Heart left ventricle (tissue), 16 donors: ENCODE measurements around the gene PPM1J. TPM values are rescaled to one million over a fixed set of nuclear protein-coding genes. Genes with fewer than 3 reads are reported as not detected.
"Not testable (repeated sequence)": the region's sequence is repeated elsewhere in the genome, so short reads cannot be mapped to it uniquely, and the experiment has no call there.

Experiments
- ATAC-seq, 4 donors: fragments of 200-7000 bp; cut with Tn5 transposase; one replicate each; pipeline ENCODE4 v1.9.1; 2020 to 2022; ENCODE audit warnings: moderate library complexity in 4 of 4, mild to moderate bottlenecking in 3 of 4, moderate number of reproducible peaks in 1 of 4
- DNase-seq, 5 donors: peaks; one replicate each; pipeline ENCODE4 v3.0.0-alpha.2; 2020
- H3K27ac ChIP-seq, 12 donors: fragments of 200-600 bp; sonication (generic) in 4 of 12; one replicate each; pipeline versions ENCODE4 v1.5.0 to v1.8.0; 2016 to 2022; ENCODE audit warnings: mild to moderate bottlenecking in 2 of 12
- H3K27me3 ChIP-seq, 9 donors: fragments of 200-600 bp; sonication (generic) in 2 of 9; one replicate each; pipeline versions ENCODE4 v1.5.1 to v1.8.0; 2016 to 2022; ENCODE audit warnings: mild to moderate bottlenecking in 3 of 9
- H3K36me3 ChIP-seq, 9 donors: fragments of 200-600 bp; sonication (generic) in 2 of 9; one replicate each; pipeline versions ENCODE4 v1.5.0 to v1.8.0; 2018 to 2022; ENCODE audit warnings: mild to moderate bottlenecking in 2 of 9
- H3K4me1 ChIP-seq, 12 donors: fragments of 200-600 bp; sonication (generic) in 4 of 12; one replicate each; pipeline versions ENCODE4 v1.5.0 to v1.8.0; 2016 to 2022; ENCODE audit warnings: mild to moderate bottlenecking in 3 of 12
- H3K4me3 ChIP-seq, 12 donors: fragments of 200-600 bp; sonication (generic) in 4 of 12; one replicate each; pipeline versions ENCODE4 v1.5.0 to v1.8.0; 2017 to 2022; ENCODE audit warnings: mild to moderate bottlenecking in 9 of 12, moderate library complexity in 4 of 12
- H3K9me3 ChIP-seq, 12 donors: fragments of 200-600 bp; sonication (generic) in 4 of 12; one replicate each; pipeline versions ENCODE4 v1.5.0 to v1.8.0; 2016 to 2022; ENCODE audit warnings: mild to moderate bottlenecking in 1 of 12
- CTCF ChIP-seq, 12 donors: fragments of 200-600 bp; sonication (generic) in 4 of 12; IDR thresholded peaks; one replicate each; pipeline versions ENCODE4 v1.5.0 to v1.8.0; 2018 to 2022; ENCODE audit warnings: antibody characterized with exemption in 12 of 12, mild to moderate bottlenecking in 5 of 12
- POLR2A ChIP-seq, 2 donors: fragments of 450-650 bp; IDR thresholded peaks; one replicate each; pipeline ENCODE4 v1.6.1; 2017; ENCODE audit warnings: antibody characterized with exemption in 2 of 2, mild to moderate bottlenecking in 2 of 2, moderate library complexity in 2 of 2
- WGBS, 4 donors: extraction: QIAGEN DNeasy Blood & Tissue Kit in 2 of 4; methylation state at CpG; one replicate each; pipeline versions ENCODE4 v1.1.5 to v1.1.7; 2013 to 2018; 5-methylcytosine and 5-hydroxymethylcytosine counted together
- intact Hi-C, 10 donors: fragments of 100-400 bp; cut with DNase I; formaldehyde crosslinking; loops; one replicate each; pipeline versions ENCODE4 v1.11.1 to v1.14.2; 2022
- polyA plus RNA-seq, 2 donors: library from polyadenylated mRNA; stranded (reverse); fragments of 200-250 nt; gene quantifications; one replicate each; pipeline ENCODE4 v1.2.3, GENCODE V29; 2013
- total RNA-seq, 9 donors: library from RNA; depleted of rRNA in 2 of 9; stranded (reverse); fragments of >200 nt in 2 of 9; fragmentation: NEBNext Ultra II Directional in 3 of 9; extraction: Animal tissue kit (Norgen Biotek cat#: 25700) in 3 of 9; gene quantifications; one replicate each; pipeline versions ENCODE4 v1.1.0 to v1.2.4, GENCODE V29; 2016 to 2023
- donor health status: ischemic (EF 13 %, LVEDD 7.1; RV severe dilation, severe dysfunction).
- donor health status: healthy with polysubstance abuse.
- donor health status: DM: no; HTN: yes; CAD: no.
- donor health status: DM: no; HTN: no; CAD: no.
- donor health status: ischemic (EF 25% LVEDD 6.9; RV normal size, moderate dysfunction).
- donor health status: ischemic (EF 25% LVEDD 5.7; RV mildly dilated, moderate dysfunction).
- donor health status: healthy.
- donor health status: DM: yes; HTN: yes; CAD: no.
- donor health status: ischemic (EF 35%, LVEDD 5.7; RV mildly dilated, moderate dysfunction).
- donor health status: nonischemic (EF 11% LVEDD 7.7; RV severe dilation, severe dysfunction).
- donor health status: DM: yes; HTN: yes; CAD: no.
- donor health status: PGD.
- donor health status: ischemic (EF 29% LVEDD 5.4; RV normal size, mild dysfunction).
- donor health status: nonischemic (EF 23%, LVEDD 6.1; RV moderate dilation, normal function).

Gene PPM1J
- total and polyA plus RNA-seq, 11 donors, result 1.8 to 11.5 (median 8.1) TPM

GRCh38 chr1:112729909-112730308 lies 14.8 kb upstream of the PPM1J start:
- DNase-seq, result no peak
- H3K4me3 ChIP-seq, result no peak overlapping the region
- H3K4me1 ChIP-seq, result no peaks in the 10 kb centered on the region
- H3K27me3 ChIP-seq, result peaks cover 0 to 9% (median 0%) of the 10 kb centered on the region in 9 donors
- no peaks in the 10 kb centered on the region for H3K36me3 ChIP-seq
- WGBS, 4 donors, result 75 to 82% (median 75%) methylated on average over 1 of the region's 1 CpG
- intact Hi-C loops, result loop anchor here in 3 of 10 donors (5.0 to 10.0 kb wide), 3 partner anchors 57 to 322 kb away; no protein-coding TSS in a partner anchor
- no peak overlapping the region for H3K27ac ChIP-seq
- ATAC-seq, result no peak
- TF ChIP-seq POLR2A (IDR thresholded peaks at IDR 0.05), result no peak
- no peak for TF ChIP-seq CTCF (IDR thresholded peaks at IDR 0.05)
- H3K9me3 ChIP-seq, result no peaks in the 10 kb centered on the region

- H3K27me3 ChIP-seq, H3K9me3 ChIP-seq, H3K27ac ChIP-seq, ATAC-seq, H3K4me3 ChIP-seq, H3K4me1 ChIP-seq, DNase-seq, H3K36me3 ChIP-seq: not testable (repeated sequence)
- WGBS, 4 donors, result 73 to 78% (median 73%) methylated on average over 3 of the region's 3 CpGs
- intact Hi-C loops, result loop anchor here in 2 of 10 donors (5.0 to 10.0 kb wide), 2 partner anchors 136 to 323 kb away; no protein-coding TSS in a partner anchor
Observed at GRCh38 chr1:112729011-112729410, 13.9 kb upstream of the PPM1J start.

GRCh38 chr1:112728306-112728971 lies 13.3 kb upstream of the PPM1J start:
- not testable (repeated sequence) for H3K9me3 ChIP-seq, H3K4me1 ChIP-seq, DNase-seq, ATAC-seq, H3K4me3 ChIP-seq, H3K27ac ChIP-seq, H3K36me3 ChIP-seq, H3K27me3 ChIP-seq
- intact Hi-C loops, result loop anchor here in 2 of 10 donors (5.0 to 10.0 kb wide), 2 partner anchors 136 to 324 kb away; no protein-coding TSS in a partner anchor
- 93 to 95% (median 94%) methylated on average over 33 of the region's 33 CpGs for WGBS, 4 donors

- TF ChIP-seq POLR2A (IDR thresholded peaks at IDR 0.05), result no peak
- Histone ChIP-seq H3K27me3 (no peaks in the 10 kb centered on the region), H3K9me3 (no peaks in the 10 kb centered on the region), H3K4me3 (no peak overlapping the region), H3K36me3 (no peaks in the 10 kb centered on the region), H3K27ac (no peak overlapping the region), H3K4me1 (peaks cover 0 to 4% (median 1%) of the 10 kb centered on the region in 12 donors)
- intact Hi-C loops, result loop anchor here in 2 of 10 donors (5.0 to 10.0 kb wide), 2 partner anchors 137 to 325 kb away; no protein-coding TSS in a partner anchor
- ATAC-seq, result no peak
- whole genome bisulfite sequencing, 4 donors, result 51 to 80% (median 72%) methylated on average over 2 of the region's 2 CpGs
- DNase-seq, result no peak
Observed at GRCh38 chr1:112727716-112728115, 12.6 kb upstream of the PPM1J start.

- peaks cover 0 to 11% (median 7%) of the 10 kb centered on the region in 12 donors for H3K4me1 ChIP-seq
- not testable (repeated sequence) for H3K36me3 ChIP-seq, ATAC-seq, DNase-seq, H3K4me3 ChIP-seq, H3K27ac ChIP-seq, H3K9me3 ChIP-seq, H3K27me3 ChIP-seq
- intact Hi-C loops, result loop anchor here in 1 of 10 donors (10.0 kb wide), 1 partner anchor 141 kb away; no protein-coding TSS in a partner anchor
- 94 to 100% (median 98%) methylated on average over 2 to 4 of the region's 4 CpGs for WGBS, 4 donors
Observed at GRCh38 chr1:112724240-112724639, 9.1 kb upstream of the PPM1J start.

GRCh38 chr1:112723511-112723839 lies 8.3 kb upstream of the PPM1J start:
- Histone ChIP-seq H3K4me3 (no peak overlapping the region), H3K36me3 (no peaks in the 10 kb centered on the region), H3K27ac (no peak overlapping the region), H3K4me1 (peaks cover 0 to 17% (median 9%) of the 10 kb centered on the region in 12 donors), H3K27me3 (peaks cover 0 to 12% (median 0%) of the 10 kb centered on the region in 9 donors), H3K9me3 (no peaks in the 10 kb centered on the region)
- TF ChIP-seq CTCF (IDR thresholded peaks at IDR 0.05), result no peak
- no peak for TF ChIP-seq POLR2A (IDR thresholded peaks at IDR 0.05)
- intact Hi-C loops, result loop anchor here in 1 of 10 donors (10.0 kb wide), 1 partner anchor 141 kb away; no protein-coding TSS in a partner anchor
- WGBS, 4 donors, result 77 to 91% (median 80%) methylated on average over 8 of the region's 8 CpGs
- no peak for DNase-seq
- no peak for ATAC-seq
